T-helper 1 cell treated with Interleukin-12 subunit alpha and Interleukin-12 subunit beta and Interleukin-4 antibody, amounts not matched to agents 30 μg/mL and 1 μg/mL, for 36 hours (primary cell): ENCODE results near the gene ALDH1B1.
A peak's percentile ranks its signal among the peaks of the same experiment; 100 is the strongest.

Experiments
- H3K27ac Mint-ChIP-seq: one replicate; pipeline ENCODE4 v1.8.0; 2021; ENCODE audit warnings: mild to moderate bottlenecking, mixed read lengths
- H3K27me3 Mint-ChIP-seq: one replicate; pipeline ENCODE4 v1.8.0; 2021; ENCODE audit warnings: low read depth, mixed read lengths
- H3K36me3 Mint-ChIP-seq: one replicate; pipeline ENCODE4 v1.8.0; 2021; ENCODE audit warnings: low read depth, mixed read lengths
- H3K4me1 Mint-ChIP-seq: one replicate; pipeline ENCODE4 v1.8.0; 2021; ENCODE audit warnings: low read depth, mixed read lengths
- H3K4me3 Mint-ChIP-seq: one replicate; pipeline ENCODE4 v1.8.0; 2021; ENCODE audit warnings: mild to moderate bottlenecking, moderate library complexity, mixed read lengths
- H3K9me3 Mint-ChIP-seq: one replicate; pipeline ENCODE4 v1.8.0; 2021; ENCODE audit warnings: mixed read lengths

The ALDH1B1 gene

GRCh38 chr9:38357350-38358114 lies 35.0 kb upstream of the ALDH1B1 start:
- Mint-ChIP-seq H3K27me3 (no peaks in the 10 kb centered on the region), H3K27ac (no peak overlapping the region), H3K4me3 (no peak overlapping the region), H3K4me1 (no peaks in the 10 kb centered on the region), H3K9me3 (no peaks in the 10 kb centered on the region), H3K36me3 (no peaks in the 10 kb centered on the region)

GRCh38 chr9:38358390-38359296 lies 33.9 kb upstream of the ALDH1B1 start:
- no peaks in the 10 kb centered on the region for H3K9me3 Mint-ChIP-seq
- H3K27ac Mint-ChIP-seq, result no peak overlapping the region
- H3K36me3 Mint-ChIP-seq, result no peaks in the 10 kb centered on the region
- no peak overlapping the region for H3K4me3 Mint-ChIP-seq
- H3K4me1 Mint-ChIP-seq, result peaks cover 4% of the 10 kb centered on the region
- no peaks in the 10 kb centered on the region for H3K27me3 Mint-ChIP-seq

GRCh38 chr9:38359297-38359653 lies 33.2 kb upstream of the ALDH1B1 start:
- H3K27me3 Mint-ChIP-seq, result no peaks in the 10 kb centered on the region
- H3K4me3 Mint-ChIP-seq, result no peak overlapping the region
- H3K36me3 Mint-ChIP-seq, result no peaks in the 10 kb centered on the region
- H3K27ac Mint-ChIP-seq, result no peak overlapping the region
- peaks cover 4% of the 10 kb centered on the region for H3K4me1 Mint-ChIP-seq
- no peaks in the 10 kb centered on the region for H3K9me3 Mint-ChIP-seq

- Mint-ChIP-seq H3K4me1 (peaks cover 4% of the 10 kb centered on the region), H3K27me3 (no peaks in the 10 kb centered on the region), H3K9me3 (no peaks in the 10 kb centered on the region), H3K36me3 (no peaks in the 10 kb centered on the region), H3K27ac (no peak overlapping the region), H3K4me3 (no peak overlapping the region)
These were observed 32.7 kb upstream of the ALDH1B1 start for GRCh38 chr9:38359689-38360385.

- H3K4me3 Mint-ChIP-seq, result no peak overlapping the region
- H3K36me3 Mint-ChIP-seq, result no peaks in the 10 kb centered on the region
- H3K27me3 Mint-ChIP-seq, result no peaks in the 10 kb centered on the region
- H3K27ac Mint-ChIP-seq, result no peak overlapping the region
- H3K4me1 Mint-ChIP-seq, result peaks cover 4% of the 10 kb centered on the region
- no peaks in the 10 kb centered on the region for H3K9me3 Mint-ChIP-seq
These were observed 31.5 kb upstream of the ALDH1B1 start for GRCh38 chr9:38360839-38361472.

GRCh38 chr9:38361473-38361850 lies 31.0 kb upstream of the ALDH1B1 start:
- H3K9me3 Mint-ChIP-seq, result no peaks in the 10 kb centered on the region
- peaks cover 4% of the 10 kb centered on the region for H3K4me1 Mint-ChIP-seq
- no peaks in the 10 kb centered on the region for H3K27me3 Mint-ChIP-seq
- no peak overlapping the region for H3K27ac Mint-ChIP-seq
- no peak overlapping the region for H3K4me3 Mint-ChIP-seq
- H3K36me3 Mint-ChIP-seq, result no peaks in the 10 kb centered on the region

GRCh38 chr9:38362852-38363588 lies 29.5 kb upstream of the ALDH1B1 start:
- Mint-ChIP-seq H3K27me3 (no peaks in the 10 kb centered on the region), H3K27ac (peak overlapping the region; percentile 8), H3K4me3 (peak overlapping the region; percentile 57), H3K9me3 (no peaks in the 10 kb centered on the region), H3K4me1 (peaks cover 4% of the 10 kb centered on the region), H3K36me3 (no peaks in the 10 kb centered on the region)

- H3K4me1 Mint-ChIP-seq, result peaks cover 4% of the 10 kb centered on the region
- no peaks in the 10 kb centered on the region for H3K9me3 Mint-ChIP-seq
- no peak overlapping the region for H3K4me3 Mint-ChIP-seq
- no peak overlapping the region for H3K27ac Mint-ChIP-seq
- H3K27me3 Mint-ChIP-seq, result no peaks in the 10 kb centered on the region
- H3K36me3 Mint-ChIP-seq, result no peaks in the 10 kb centered on the region
These were observed 28.9 kb upstream of the ALDH1B1 start for GRCh38 chr9:38363589-38363925.

- Mint-ChIP-seq H3K27me3 (no peaks in the 10 kb centered on the region), H3K4me3 (no peak overlapping the region), H3K27ac (no peak overlapping the region), H3K36me3 (no peaks in the 10 kb centered on the region), H3K9me3 (no peaks in the 10 kb centered on the region), H3K4me1 (peaks cover 3% of the 10 kb centered on the region)
These were observed 24.6 kb upstream of the ALDH1B1 start for GRCh38 chr9:38367898-38368297.

GRCh38 chr9:38368731-38369130 lies 23.8 kb upstream of the ALDH1B1 start:
- no peaks in the 10 kb centered on the region for H3K36me3 Mint-ChIP-seq
- H3K27ac Mint-ChIP-seq, result no peak overlapping the region
- H3K4me1 Mint-ChIP-seq, result no peaks in the 10 kb centered on the region
- no peaks in the 10 kb centered on the region for H3K27me3 Mint-ChIP-seq
- no peak overlapping the region for H3K4me3 Mint-ChIP-seq
- no peaks in the 10 kb centered on the region for H3K9me3 Mint-ChIP-seq

GRCh38 chr9:38370176-38370575 lies 22.3 kb upstream of the ALDH1B1 start:
- Mint-ChIP-seq H3K27ac (no peak overlapping the region), H3K27me3 (no peaks in the 10 kb centered on the region), H3K36me3 (no peaks in the 10 kb centered on the region), H3K4me3 (no peak overlapping the region), H3K4me1 (no peaks in the 10 kb centered on the region), H3K9me3 (no peaks in the 10 kb centered on the region)

GRCh38 chr9:38371495-38371894 lies 21.0 kb upstream of the ALDH1B1 start:
- H3K4me1 Mint-ChIP-seq, result no peaks in the 10 kb centered on the region
- H3K9me3 Mint-ChIP-seq, result no peaks in the 10 kb centered on the region
- H3K4me3 Mint-ChIP-seq, result no peak overlapping the region
- no peaks in the 10 kb centered on the region for H3K36me3 Mint-ChIP-seq
- H3K27me3 Mint-ChIP-seq, result no peaks in the 10 kb centered on the region
- H3K27ac Mint-ChIP-seq, result no peak overlapping the region

- Mint-ChIP-seq H3K36me3 (no peaks in the 10 kb centered on the region), H3K27ac (no peak overlapping the region), H3K9me3 (no peaks in the 10 kb centered on the region), H3K27me3 (no peaks in the 10 kb centered on the region), H3K4me3 (no peak overlapping the region), H3K4me1 (no peaks in the 10 kb centered on the region)
These were observed 19.5 kb upstream of the ALDH1B1 start for GRCh38 chr9:38372762-38373619.
